HG03575 (cell line): ENCODE data around the gene CTU1.

ENCODE experiments used
- ATAC-seq: cut with Tn5 transposase; IDR thresholded peaks from one replicate; pipeline ENCODE4 v1.9.1; 2021; ENCODE audit not compliant: unreplicated experiment, insufficient number of reproducible peaks, low FRiP score; ENCODE audit errors: extremely low read depth

CTU1 gene

DNA sequence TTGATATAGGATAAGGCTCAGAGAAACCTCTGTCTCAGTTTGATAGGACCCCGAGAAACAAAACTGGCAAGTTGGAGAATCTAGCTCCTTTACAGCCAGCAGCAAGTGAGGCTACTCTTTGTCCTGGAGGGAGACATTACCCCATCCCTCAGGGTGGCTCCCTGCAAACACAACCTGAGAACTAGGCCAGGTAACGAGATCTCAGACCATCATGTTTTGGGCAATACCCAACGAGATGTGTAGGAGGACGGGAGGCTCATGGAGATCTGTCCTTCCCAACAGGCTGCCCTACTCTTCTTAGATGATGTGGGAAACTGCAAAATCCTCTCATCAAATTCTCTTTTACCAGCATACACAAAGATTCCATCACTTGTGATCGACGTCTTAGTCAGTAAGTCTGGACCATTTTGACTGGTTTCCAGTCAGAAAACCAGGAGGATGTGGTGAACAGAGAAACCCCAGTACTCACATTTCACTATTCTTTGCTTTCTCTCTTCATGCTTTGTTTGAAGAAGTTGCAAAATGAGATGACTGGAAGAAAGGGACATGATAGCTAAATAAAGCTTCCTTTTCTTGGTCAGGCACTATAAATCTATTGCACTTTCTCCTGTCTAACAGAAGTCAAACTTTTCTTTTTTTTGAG is 6.0 kb upstream of the CTU1 start:
- ATAC-seq, result no peak

DNA sequence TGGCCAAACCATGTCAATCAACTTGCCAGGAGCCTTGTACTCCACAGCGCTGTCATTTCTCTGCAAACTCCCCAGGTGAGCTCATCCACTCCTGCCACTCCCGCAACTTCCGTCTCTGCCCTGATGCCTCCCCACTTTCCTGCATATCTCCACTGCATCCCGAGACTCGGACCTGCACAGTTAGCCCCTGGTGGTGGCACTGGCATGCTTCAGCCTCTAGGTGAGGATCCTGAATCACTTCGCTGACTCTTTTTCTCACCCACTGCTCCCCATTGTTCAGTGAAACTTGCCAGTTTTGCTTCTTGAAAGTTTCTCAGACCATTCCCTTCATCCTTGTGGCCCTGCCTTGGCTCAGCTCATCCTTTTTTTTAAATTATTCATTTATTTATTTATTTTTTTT is 3.4 kb upstream of the CTU1 start:
- ATAC-seq, result no peak

DNA sequence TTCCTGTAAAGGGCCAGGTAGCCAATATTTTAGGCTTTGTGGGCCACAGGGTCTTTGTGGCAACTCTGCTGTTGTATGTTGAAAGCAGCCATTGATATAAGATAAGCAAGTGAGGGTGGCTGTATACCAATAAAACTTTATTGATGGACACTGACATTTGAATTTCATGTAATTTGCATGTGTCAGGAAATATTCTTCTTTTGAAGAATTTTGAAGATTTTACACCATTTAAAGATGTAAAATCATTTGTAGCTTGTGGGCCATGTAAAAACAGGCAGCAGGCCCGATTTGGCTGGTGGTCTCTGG is 2.4 kb upstream of the CTU1 start:
- ATAC-seq, result no peak

DNA sequence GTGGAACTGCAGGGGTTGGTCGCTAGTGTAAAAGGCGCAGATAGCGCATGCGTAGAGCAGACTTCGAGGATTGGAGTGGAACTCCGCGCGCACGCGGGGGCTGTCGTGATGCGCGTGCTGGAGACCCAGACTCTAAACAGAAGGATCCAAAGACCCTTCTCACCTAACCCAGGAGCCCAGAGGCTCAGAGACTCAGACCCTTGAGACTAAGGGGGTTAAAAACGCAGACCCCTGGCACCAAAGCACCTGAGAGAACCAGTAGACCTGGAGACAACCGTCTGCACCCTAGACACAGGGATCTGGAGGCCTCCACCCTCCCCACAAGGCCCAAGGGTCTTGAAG is 567 bp upstream of the CTU1 start:
- ATAC-seq, result peak; percentile 27

DNA sequence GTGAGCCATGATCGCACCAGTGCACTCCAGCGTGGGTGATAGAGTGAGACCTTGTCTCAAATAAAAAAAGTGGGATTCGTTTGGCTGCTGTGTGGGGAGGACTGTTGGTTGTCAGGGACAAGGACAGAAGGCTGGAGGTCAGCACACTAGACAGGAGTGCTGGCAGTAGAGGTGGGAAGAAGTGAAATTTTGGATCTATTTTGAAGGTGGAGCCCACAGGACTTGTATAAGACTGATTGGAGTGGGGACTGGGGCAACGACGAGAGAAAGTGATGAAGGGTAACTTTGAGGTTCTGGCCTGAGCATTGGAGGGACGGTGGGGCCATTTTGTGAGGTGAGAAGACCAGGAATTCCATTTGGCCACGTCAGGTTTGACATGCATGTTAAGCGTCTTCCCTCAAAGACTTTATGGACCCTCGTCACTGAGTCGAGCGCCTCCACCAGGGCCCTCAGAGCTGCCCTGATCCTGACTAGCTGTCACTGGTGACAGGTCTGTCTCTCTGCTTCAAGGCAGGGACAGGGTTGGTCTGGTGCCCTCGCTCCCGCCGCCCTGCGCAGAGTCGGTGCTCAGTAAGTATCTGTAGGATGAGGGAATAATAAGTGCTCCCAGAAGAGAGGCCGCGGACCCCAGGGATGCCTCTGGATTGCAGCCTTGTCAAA is 673 bp downstream of the CTU1 start:
- no peak for ATAC-seq

GRCh38 chr19:51103926-51104341 is 4.3 kb downstream of the CTU1 start:
- ATAC-seq, result no peak

DNA sequence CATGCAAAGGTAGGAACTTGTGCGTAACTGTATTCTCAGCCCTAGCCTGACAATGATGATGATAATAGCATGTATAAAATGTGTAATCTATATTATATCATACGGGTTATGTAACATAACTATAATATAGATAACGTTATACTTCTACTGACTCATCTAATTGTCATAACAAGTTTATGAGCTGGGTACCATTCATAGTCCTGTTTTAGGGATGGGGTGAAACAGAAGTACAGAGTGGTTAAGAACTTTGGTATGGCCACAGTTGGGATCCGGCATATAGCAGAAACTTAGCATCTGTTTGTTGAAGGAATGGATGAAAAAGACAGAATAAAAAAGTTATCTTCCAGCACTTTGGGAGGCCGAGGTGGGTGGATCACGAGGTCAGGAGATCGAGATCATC is 5.2 kb downstream of the CTU1 start:
- ATAC-seq, result no peak

- no peak for ATAC-seq
Measured at GRCh38 chr19:51101171-51101865, 6.9 kb downstream of the CTU1 start.

GRCh38 chr19:51100601-51101000 is 7.6 kb downstream of the CTU1 start:
- ATAC-seq, result no peak

DNA sequence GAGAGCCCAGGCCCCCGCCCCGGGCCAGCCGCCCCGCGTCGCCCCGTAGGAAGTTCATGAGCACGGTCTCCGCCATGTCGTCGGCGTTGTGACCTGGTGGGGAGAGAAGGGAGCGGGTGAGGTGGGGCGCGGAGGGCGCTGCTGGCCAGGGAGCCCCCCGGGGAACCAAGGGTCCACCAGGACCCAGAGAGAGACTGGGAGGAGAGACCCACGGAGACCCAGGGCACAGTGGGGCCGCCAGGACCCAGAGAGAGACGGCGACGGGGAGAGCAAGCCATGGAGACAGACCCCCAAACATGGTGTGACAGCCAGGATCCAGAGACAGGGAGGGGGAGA is 9.2 kb downstream of the CTU1 start:
- no peak for ATAC-seq

DNA sequence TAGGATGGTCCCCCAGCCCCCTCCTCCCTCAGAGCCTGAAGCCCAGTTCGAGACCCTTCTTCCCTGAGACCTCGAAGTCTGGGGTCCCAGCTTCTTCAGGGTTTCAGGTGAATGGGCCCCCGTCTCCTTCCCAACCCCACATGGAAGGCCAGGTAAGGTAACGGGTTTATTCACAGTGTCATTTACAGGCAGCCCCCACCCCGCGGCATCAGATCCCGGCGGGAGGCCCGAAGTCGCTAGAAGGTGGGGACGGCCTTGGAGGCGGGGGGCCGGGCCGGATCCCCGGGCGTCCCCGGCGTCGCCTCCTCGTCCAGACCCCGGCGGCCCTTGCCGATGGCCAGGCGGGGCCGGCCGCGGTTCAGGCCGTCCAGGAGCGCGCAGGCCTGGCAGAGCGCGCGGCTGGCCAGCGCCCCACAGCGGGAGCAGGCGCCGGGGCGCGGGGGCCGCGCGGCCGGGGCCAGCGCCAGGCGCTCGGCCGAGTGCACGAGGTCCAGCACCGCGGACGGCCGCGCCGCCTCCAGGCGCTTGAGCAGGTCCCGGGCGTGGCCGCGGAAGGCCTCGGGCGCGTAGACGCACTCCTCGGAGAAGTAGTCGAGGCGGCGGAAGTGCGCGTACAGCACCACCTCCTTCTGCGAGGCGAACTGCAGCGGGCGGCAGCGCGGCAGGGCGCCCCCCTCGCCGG is 9.7 kb downstream of the CTU1 start:
- ATAC-seq, result no peak

DNA sequence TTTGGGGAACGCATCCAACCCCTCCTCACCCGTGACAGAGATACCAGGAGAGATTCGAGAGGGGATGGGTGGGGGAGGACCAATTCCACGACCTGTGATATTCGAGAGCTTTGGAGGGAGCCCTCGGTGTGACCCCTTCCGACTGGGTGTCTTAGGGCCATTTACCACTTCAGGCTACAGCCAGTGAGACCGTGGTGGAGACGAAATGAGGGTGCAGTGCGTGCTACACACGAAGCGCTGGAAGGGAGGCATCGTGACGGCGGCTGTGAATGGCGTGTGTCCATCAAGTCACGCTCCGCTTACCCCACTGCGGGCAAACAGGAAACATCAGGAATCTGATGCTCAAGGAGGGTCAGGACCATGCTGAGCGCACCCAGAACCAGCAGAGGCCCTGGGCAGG is 10.4 kb downstream of the CTU1 start:
- no peak for ATAC-seq

- ATAC-seq, result no peak
Measured at GRCh38 chr19:51097166-51097738, 11.0 kb downstream of the CTU1 start.

DNA sequence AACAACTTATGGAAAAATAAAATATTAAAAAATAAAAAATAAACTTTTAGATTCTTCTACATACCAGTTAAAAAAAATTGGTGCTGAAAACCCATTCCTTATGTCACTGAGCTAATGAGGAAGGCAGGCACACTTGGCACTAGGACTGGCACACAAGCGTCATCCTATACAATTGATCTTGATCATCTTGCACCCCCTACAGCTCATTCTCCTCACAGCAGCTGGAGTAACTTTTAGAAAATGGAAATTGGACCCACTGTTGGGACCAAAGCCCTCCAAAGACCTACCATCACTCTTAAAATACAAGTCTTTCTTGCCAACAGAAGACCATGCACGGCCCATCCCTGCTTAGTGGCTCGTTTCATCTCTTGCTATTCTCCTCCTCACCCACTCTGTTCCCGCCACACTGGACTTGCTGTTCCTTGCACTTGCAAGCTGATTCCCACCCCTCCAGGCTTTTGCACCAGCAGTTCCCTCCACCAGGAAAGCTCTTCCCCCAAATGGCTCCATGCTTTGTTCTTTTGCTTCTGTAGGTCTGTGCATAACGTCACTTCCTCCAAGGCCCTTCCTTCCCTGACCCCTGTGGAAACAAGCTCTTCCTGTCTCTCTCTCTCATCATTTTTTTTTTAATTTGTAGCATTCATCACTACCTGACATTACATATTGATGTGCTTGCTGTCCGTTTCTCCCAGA is 11.6 kb downstream of the CTU1 start:
- ATAC-seq, result no peak

DNA sequence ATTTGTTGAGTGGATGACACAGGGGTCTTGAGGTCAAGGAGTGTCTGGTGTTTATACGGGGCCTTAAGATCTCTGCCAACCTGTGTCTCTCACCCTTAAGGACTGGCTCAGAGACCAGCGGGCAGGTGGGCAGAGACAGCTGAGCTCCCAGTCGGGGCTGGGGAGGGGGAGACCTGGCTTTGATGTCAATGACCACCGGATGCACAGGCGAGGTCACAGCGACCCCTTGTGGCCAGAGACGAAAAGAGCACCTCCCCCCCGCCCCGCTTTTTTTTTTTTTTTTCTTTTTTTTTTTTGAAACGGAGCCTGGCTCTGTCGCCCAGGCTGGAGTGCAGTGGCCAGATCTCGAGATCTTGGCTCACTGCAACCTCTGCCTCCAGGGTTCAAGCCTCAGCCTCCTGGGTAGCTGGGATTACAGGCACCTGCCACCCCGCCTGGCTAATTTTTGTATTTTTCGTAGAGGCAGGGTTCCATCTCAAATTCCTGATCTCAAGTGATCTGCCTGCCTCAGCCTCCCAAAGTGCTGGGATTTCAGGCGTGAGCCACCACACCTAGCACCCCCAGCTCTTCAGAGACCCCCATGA is 13.4 kb downstream of the CTU1 start:
- ATAC-seq, result no peak

DNA sequence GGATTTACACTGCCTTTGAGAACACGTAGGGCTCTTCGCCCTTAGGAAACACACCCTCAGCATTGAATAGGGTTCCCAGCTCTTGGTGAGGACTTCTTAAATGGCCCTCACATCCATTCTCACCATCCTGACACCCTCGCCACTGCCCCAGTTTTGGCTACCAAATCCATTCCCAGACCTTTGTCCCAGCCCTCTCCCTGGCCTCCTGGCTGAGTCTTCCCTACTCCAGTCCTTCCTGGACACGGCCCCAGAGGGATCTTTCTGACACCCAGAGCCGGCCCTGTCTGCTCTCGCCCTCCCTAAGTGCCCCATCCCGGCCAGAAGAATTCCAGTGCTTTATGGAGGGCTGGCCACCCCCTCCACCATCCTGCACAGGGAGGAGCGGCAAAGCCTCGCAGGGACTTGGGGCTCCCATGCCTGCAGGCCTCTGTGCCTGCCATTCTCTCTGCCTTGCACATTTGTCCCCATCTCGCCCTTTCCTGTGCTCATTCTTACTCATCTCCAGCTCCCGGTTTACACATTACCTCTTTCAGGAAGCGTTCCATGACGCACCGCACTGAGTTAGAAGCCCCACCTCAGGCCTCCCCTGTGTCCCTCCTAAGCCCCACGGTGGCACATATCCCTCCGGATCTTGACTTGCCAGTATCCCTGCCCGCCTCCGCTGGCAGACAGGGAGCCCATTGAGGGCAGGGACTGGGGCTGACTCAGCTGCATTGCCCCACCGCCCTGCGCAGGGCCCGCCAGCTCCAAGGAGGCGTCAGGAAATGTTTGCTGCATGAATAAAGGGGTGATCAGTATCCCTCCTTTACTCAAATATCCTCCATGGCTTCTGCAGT is 14.5 kb downstream of the CTU1 start:
- no peak for ATAC-seq

DNA sequence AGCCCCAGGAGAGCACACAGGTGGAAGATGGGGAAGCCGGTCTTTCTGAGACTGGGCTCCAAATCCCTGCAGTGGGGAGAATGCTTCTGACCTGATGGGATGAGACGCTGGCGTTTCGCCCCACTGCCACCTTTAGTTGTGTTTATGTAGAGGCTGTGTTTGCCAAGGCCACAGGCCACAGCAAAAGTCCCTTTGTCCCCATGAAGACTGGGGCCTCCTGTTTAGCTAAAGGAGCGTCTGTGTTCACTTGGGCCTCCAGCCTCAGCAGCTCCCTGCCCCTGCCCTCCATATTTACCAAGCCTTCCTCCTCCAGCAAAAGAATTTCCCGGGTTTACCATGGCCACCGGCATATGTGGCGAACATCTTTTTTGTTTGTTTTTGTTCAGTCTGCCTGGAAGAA is 15.1 kb downstream of the CTU1 start:
- no peak for ATAC-seq
